HEK293 (cell line): ENCODE data around the gene FRYL.

Source experiments
- CTCF ChIA-PET: fragments of 350-600 bp; formaldehyde crosslinking; extraction: SDS; loops from one replicate; lab custom pipeline; 2021; ENCODE audit warnings: antibody characterized with exemption; lab: Yijun Ruan, JAX
- POLR2A ChIA-PET: fragments of 300-600 bp; formaldehyde crosslinking; extraction: SDS; loops from one replicate; lab custom pipeline; 2020; ENCODE audit warnings: antibody characterized with exemption, inconsistent platforms; lab: Yijun Ruan, JAX
- H3K27ac ChIP-seq: fragments of 200-500 bp; sonication (Bioruptor generic); 2 replicates; pipeline ENCODE4 v1.5.1; 2014; ENCODE audit warnings: low read depth, low read length, control low read depth, inconsistent platforms; ENCODE audit errors: extremely low read depth
- H3K36me3 ChIP-seq, 2 experiments: fragments of 200-500 bp in 1 of 2; sonication (Bioruptor generic) in 1 of 2; 1 replicate in 1 of 2; 2 replicates in 1 of 2; pipeline ENCODE4 v1.5.1; 2014 to 2017; ENCODE audit warnings: inconsistent platforms in 2 of 2, low read length in 2 of 2; ENCODE audit not compliant: control insufficient read depth in 2 of 2, insufficient read depth in 1 of 2
- H3K4me1 ChIP-seq: fragments of 200-500 bp; sonication (Bioruptor generic); 2 replicates; pipeline ENCODE4 v1.5.1; 2014; ENCODE audit warnings: mild to moderate bottlenecking, low read length, inconsistent platforms; ENCODE audit not compliant: control insufficient read depth, insufficient read depth
- H3K4me3 ChIP-seq: 2 replicates; pipeline ENCODE4 v1.5.1; 2011; ENCODE audit warnings: low read depth, mild to moderate bottlenecking, control low read depth, low read length, moderate library complexity
- H3K9me3 ChIP-seq: fragments of 200-500 bp; sonication (Bioruptor generic); 2 replicates; pipeline ENCODE4 v1.5.1; 2014; ENCODE audit warnings: low read depth, low read length, inconsistent platforms; ENCODE audit not compliant: control insufficient read depth, insufficient read depth
- GLI2 ChIP-seq: fragments of 450-650 bp; formaldehyde crosslinking; IDR thresholded peaks from 2 replicates; pipeline ENCODE4; 2017; ENCODE audit warnings: missing biosample characterization, missing genetic modification characterization, low read depth, borderline replicate concordance
- GLIS2 ChIP-seq: fragments of 450-650 bp; formaldehyde crosslinking; IDR thresholded peaks from 2 replicates; pipeline ENCODE4 v1.5.1; 2016; ENCODE audit warnings: missing biosample characterization, missing genetic modification characterization
- HOXA7 ChIP-seq: sonication (generic); formaldehyde crosslinking; IDR thresholded peaks from 2 replicates; pipeline ENCODE4 v1.8.1; 2022; ENCODE audit warnings: missing genetic modification reagents, borderline replicate concordance
- OSR2 ChIP-seq: fragments of 450-650 bp; formaldehyde crosslinking; IDR thresholded peaks from 2 replicates; pipeline ENCODE4 v1.5.1; 2016; ENCODE audit warnings: missing biosample characterization, missing genetic modification characterization
- ZBTB1 ChIP-seq: fragments of 450-650 bp; formaldehyde crosslinking; IDR thresholded peaks from 2 replicates; pipeline ENCODE4 v1.5.1; 2016; ENCODE audit warnings: missing biosample characterization, missing genetic modification characterization
- ZBTB10 ChIP-seq: fragments of 450-650 bp; formaldehyde crosslinking; IDR thresholded peaks from 2 replicates; pipeline ENCODE4 v1.5.1; 2016; ENCODE audit warnings: missing biosample characterization, missing genetic modification characterization
- ZFP69B ChIP-seq: fragments of 450-650 bp; formaldehyde crosslinking; IDR thresholded peaks from 2 replicates; pipeline ENCODE4 v1.5.1; 2016; ENCODE audit warnings: missing biosample characterization, missing genetic modification characterization
- ZNF155 ChIP-seq: fragments of 450-650 bp; formaldehyde crosslinking; IDR thresholded peaks from 2 replicates; pipeline ENCODE4 v1.5.1; 2016; ENCODE audit warnings: missing biosample characterization, missing genetic modification characterization
- ZNF280D ChIP-seq: fragments of 450-650 bp; formaldehyde crosslinking; IDR thresholded peaks from 2 replicates; pipeline ENCODE4 v1.5.1; 2016; ENCODE audit warnings: missing biosample characterization, missing genetic modification characterization
- ZNF558 ChIP-seq: fragments of 450-650 bp; formaldehyde crosslinking; IDR thresholded peaks from 2 replicates; pipeline ENCODE4 v1.5.1; 2016; ENCODE audit warnings: missing biosample characterization, missing genetic modification characterization
- ZNF561 ChIP-seq: fragments of 450-650 bp; IDR thresholded peaks from 2 replicates; pipeline ENCODE4 v1.5.1; 2018; ENCODE audit warnings: missing biosample characterization, missing genetic modification characterization, borderline replicate concordance
- ZNF600 ChIP-seq: fragments of 450-650 bp; formaldehyde crosslinking; IDR thresholded peaks from 2 replicates; pipeline ENCODE4 v1.5.1; 2016; ENCODE audit warnings: missing biosample characterization, missing genetic modification characterization
- ZNF654 ChIP-seq: fragments of 450-650 bp; formaldehyde crosslinking; IDR thresholded peaks from 2 replicates; pipeline ENCODE4 v1.5.1; 2016; ENCODE audit warnings: low read depth, missing biosample characterization, missing genetic modification characterization
- ZNF701 ChIP-seq: fragments of 450-650 bp; formaldehyde crosslinking; IDR thresholded peaks from 2 replicates; pipeline ENCODE4 v1.5.1; 2016; ENCODE audit warnings: missing biosample characterization, missing genetic modification characterization
- ZNF704 ChIP-seq: fragments of 450-650 bp; formaldehyde crosslinking; IDR thresholded peaks from 2 replicates; pipeline ENCODE4 v1.5.1; 2016; ENCODE audit warnings: missing biosample characterization, missing genetic modification characterization
- ZNF777 ChIP-seq: fragments of 450-650 bp; formaldehyde crosslinking; IDR thresholded peaks from 2 replicates; pipeline ENCODE4 v1.5.1; 2017; ENCODE audit warnings: missing biosample characterization, missing genetic modification characterization, borderline replicate concordance
- ZSCAN4 ChIP-seq: fragments of 450-650 bp; formaldehyde crosslinking; IDR thresholded peaks from 2 replicates; pipeline ENCODE4 v1.5.1; 2017; ENCODE audit warnings: missing biosample characterization, missing genetic modification characterization
- TF ChIP-seq, protein P1 (sequence below): fragments of 450-650 bp; formaldehyde crosslinking; IDR thresholded peaks from 2 replicates; pipeline ENCODE4 v1.5.1; 2017; ENCODE audit warnings: missing biosample characterization, missing genetic modification characterization
- TF ChIP-seq, protein P2 (sequence below): fragments of 450-650 bp; formaldehyde crosslinking; IDR thresholded peaks from 2 replicates; pipeline ENCODE4 v1.5.1; 2016; ENCODE audit warnings: missing biosample characterization, missing genetic modification characterization

The FRYL gene

GRCh38 chr4:48553720-48554119 lies 226.4 kb downstream of the FRYL start:
- ChIA-PET CTCF (no interaction called here), POLR2A (no interaction called here)
- no peak for TF ChIP-seq ZNF701 (tag by site-specific recombination)
- no peak for TF ChIP-seq ZFP69B (tag by site-specific recombination)
- no peak for TF ChIP-seq GLIS2 (tag by site-specific recombination)
- TF ChIP-seq ZBTB1 (tag by site-specific recombination) = no peak
- no peak for TF ChIP-seq ZBTB10 (tag by site-specific recombination)
- no peak for TF ChIP-seq ZNF777 (tag by site-specific recombination)
- TF ChIP-seq ZNF600 = no peak
- TF ChIP-seq, protein P1, sequence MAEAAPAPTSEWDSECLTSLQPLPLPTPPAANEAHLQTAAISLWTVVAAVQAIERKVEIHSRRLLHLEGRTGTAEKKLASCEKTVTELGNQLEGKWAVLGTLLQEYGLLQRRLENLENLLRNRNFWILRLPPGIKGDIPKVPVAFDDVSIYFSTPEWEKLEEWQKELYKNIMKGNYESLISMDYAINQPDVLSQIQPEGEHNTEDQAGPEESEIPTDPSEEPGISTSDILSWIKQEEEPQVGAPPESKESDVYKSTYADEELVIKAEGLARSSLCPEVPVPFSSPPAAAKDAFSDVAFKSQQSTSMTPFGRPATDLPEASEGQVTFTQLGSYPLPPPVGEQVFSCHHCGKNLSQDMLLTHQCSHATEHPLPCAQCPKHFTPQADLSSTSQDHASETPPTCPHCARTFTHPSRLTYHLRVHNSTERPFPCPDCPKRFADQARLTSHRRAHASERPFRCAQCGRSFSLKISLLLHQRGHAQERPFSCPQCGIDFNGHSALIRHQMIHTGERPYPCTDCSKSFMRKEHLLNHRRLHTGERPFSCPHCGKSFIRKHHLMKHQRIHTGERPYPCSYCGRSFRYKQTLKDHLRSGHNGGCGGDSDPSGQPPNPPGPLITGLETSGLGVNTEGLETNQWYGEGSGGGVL (tag by site-specific recombination) = no peak
- no peak for TF ChIP-seq ZNF558 (tag by site-specific recombination)
- Histone ChIP-seq H3K4me3 (no peak overlapping the region), H3K36me3 (peaks cover 0 to 54% of the 10 kb centered on the region in 2 experiments; a peak in 1 of 3 replicates), H3K9me3 (no peaks in the 10 kb centered on the region), H3K27ac (no peak overlapping the region), H3K4me1 (no peaks in the 10 kb centered on the region)

DNA sequence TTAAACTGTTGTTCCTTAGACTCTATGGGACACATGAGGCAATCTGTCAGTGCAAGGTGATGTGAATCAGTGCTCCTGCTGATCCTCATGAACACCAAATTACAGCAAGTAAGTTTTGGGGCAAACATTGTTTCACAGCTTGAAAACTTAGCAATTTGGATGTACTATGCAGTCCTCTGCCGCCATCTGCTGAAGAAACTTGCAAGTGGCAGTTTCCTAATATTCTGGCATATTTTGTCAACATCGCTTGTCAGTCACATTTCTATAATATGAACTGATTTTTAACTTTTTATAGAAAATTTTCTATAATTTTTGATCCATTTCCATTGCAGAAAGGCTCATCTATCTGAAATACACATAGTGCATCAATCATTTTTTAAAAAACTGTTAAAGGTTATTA lies 233.7 kb downstream of the FRYL start:
- peaks cover 0 to 71% of the 10 kb centered on the region in 2 experiments; a peak in 2 of 3 replicates for H3K36me3 ChIP-seq

GRCh38 chr4:48543796-48544195 lies 236.3 kb downstream of the FRYL start:
- Histone ChIP-seq H3K4me3 (no peak overlapping the region), H3K4me1 (no peaks in the 10 kb centered on the region), H3K27ac (no peak overlapping the region), H3K9me3 (no peaks in the 10 kb centered on the region), H3K36me3 (peaks cover 0 to 71% of the 10 kb centered on the region in 2 experiments; a peak in 2 of 3 replicates)
- POLR2A ChIA-PET = no interaction called here
- CTCF ChIA-PET = no interaction called here
- TF ChIP-seq ZSCAN4 (tag by site-specific recombination) = no peak
- TF ChIP-seq ZNF280D (tag by site-specific recombination) = no peak
- TF ChIP-seq GLI2 (tag by site-specific recombination) = no peak
- TF ChIP-seq HOXA7 (CRISPR knock-in tag) = no peak
- TF ChIP-seq ZNF561 (tag by site-specific recombination) = no peak
- TF ChIP-seq, protein P2, sequence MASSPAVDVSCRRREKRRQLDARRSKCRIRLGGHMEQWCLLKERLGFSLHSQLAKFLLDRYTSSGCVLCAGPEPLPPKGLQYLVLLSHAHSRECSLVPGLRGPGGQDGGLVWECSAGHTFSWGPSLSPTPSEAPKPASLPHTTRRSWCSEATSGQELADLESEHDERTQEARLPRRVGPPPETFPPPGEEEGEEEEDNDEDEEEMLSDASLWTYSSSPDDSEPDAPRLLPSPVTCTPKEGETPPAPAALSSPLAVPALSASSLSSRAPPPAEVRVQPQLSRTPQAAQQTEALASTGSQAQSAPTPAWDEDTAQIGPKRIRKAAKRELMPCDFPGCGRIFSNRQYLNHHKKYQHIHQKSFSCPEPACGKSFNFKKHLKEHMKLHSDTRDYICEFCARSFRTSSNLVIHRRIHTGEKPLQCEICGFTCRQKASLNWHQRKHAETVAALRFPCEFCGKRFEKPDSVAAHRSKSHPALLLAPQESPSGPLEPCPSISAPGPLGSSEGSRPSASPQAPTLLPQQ = no peak
- TF ChIP-seq ZNF704 (tag by site-specific recombination) = no peak

More for the DNA sequence above, 233.7 kb downstream of the FRYL start:
- TF ChIP-seq ZNF654 (tag by site-specific recombination) (peak; percentile 78), ZNF155 (tag by site-specific recombination) (no peak), OSR2 (tag by site-specific recombination) (no peak)
- Histone ChIP-seq H3K4me3 (no peak overlapping the region), H3K27ac (no peak overlapping the region), H3K9me3 (no peaks in the 10 kb centered on the region), H3K4me1 (no peaks in the 10 kb centered on the region)
- ChIA-PET POLR2A (no interaction called here), CTCF (interaction anchor here (0.5 to 2.3 kb wide), 17 partner anchors 14 to 419 kb away, joined by 3 to 8 read pairs (median 3); no protein-coding TSS in a partner anchor)
